ENCODE data around the gene PFKP. TPM values are rescaled to one million over a fixed set of nuclear protein-coding genes. Genes with fewer than 3 reads are reported as not detected.
A peak's percentile ranks its signal among the peaks of the same experiment; 100 is the strongest.

The PFKP gene
- total RNA-seq, 1 donor from 2014 or later: 361 TPM

DNA sequence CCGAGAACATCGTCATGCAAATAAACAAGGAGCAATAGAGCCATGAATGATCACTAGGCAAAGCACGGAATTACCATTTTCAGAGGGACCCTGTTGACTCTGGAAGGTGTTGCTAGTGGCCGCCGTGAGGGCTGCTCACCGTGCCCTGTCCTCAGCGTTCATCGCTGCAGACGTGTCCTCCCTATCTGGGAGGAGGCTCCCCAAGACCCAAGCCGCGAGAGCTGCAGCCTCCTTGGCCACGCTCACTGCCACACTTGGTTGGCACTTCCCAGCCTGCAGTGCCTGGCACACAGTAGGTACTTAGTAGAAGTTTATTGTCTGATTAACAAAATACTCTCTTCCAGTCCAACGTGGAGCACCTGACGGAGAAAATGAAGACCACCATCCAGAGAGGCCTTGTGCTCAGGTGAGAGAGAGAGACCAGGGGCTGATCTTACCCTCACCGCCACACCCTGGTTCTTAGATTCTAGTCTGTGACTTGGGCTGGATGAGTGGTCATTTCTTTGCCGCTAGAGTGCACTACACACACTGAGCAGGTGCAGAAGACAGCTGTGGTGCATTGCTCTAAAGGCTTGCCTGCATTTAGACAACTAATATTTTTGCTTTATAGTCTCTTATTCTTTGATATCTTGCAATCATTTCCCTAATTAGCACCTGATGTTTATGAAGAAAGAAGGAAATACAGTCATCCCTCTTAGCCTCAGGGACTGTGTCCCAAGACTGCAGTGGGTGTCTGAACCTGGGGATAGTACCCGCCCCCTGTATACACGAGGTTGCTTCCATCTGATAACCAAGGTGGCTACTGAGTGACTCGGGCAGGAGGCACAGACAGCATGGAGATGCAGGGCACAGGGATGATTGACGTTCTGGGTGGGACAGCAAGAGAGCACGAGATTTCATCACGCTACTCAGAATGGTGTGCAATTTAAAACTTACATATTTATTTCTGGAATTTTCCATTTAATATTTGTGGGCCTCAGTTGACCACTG, 65.0 kb downstream of the PFKP start:
- H3K36me3 ChIP-seq (ENCODE audit: insufficient read depth, low read length): peaks cover 67% of the 10 kb centered on the region
- Mint-ChIP-seq H3K27ac (ENCODE audit: unreplicated experiment) (no peak overlapping the region), H3K27me3 (ENCODE audit: low read depth, unreplicated experiment) (no peaks in the 10 kb centered on the region), H3K36me3 (ENCODE audit: low read depth, unreplicated experiment) (peaks cover 54% of the 10 kb centered on the region), H3K9me3 (ENCODE audit: unreplicated experiment) (no peaks in the 10 kb centered on the region), H3K4me1 (ENCODE audit: low read depth, unreplicated experiment) (peaks cover 5% of the 10 kb centered on the region), H3K4me3 (ENCODE audit: unreplicated experiment) (no peak overlapping the region)
- no peak overlapping the region for H2AFZ ChIP-seq (ENCODE audit: low read depth, low read length)
- no peak overlapping the region for H3K9ac ChIP-seq (ENCODE audit: low read length)
- no peaks in the 10 kb centered on the region for H3K9me3 ChIP-seq (ENCODE audit: insufficient read depth, low read depth, low read length)
- no peak overlapping the region for H3K4me3 ChIP-seq (ENCODE audit: insufficient read depth, low read depth, low read length)
- no peaks in the 10 kb centered on the region for H3K27me3 ChIP-seq (ENCODE audit: insufficient read depth, low read length)
- no peak for FAIRE-seq
- peaks cover 10% of the 10 kb centered on the region for H4K20me1 ChIP-seq (ENCODE audit: insufficient read depth, low read length)
- DNase-seq (ENCODE audit: low read depth): no peak
- TF ChIP-seq CTCF (IDR thresholded peaks at IDR 0.05; ENCODE audit: insufficient read depth, low read depth, low read length): no peak
- TF ChIP-seq EZH2 (IDR thresholded peaks at IDR 0.05; ENCODE audit: insufficient read depth, low read length): no peak
- H3K79me2 ChIP-seq (ENCODE audit: insufficient read depth, low read length): no peaks in the 10 kb centered on the region
- no peak overlapping the region for H3K4me2 ChIP-seq (ENCODE audit: low read length)
- H3K4me1 ChIP-seq (ENCODE audit: insufficient read depth, low read length): no peaks in the 10 kb centered on the region
- no peak overlapping the region for H3K27ac ChIP-seq (ENCODE audit: low read depth, low read length)

DNA sequence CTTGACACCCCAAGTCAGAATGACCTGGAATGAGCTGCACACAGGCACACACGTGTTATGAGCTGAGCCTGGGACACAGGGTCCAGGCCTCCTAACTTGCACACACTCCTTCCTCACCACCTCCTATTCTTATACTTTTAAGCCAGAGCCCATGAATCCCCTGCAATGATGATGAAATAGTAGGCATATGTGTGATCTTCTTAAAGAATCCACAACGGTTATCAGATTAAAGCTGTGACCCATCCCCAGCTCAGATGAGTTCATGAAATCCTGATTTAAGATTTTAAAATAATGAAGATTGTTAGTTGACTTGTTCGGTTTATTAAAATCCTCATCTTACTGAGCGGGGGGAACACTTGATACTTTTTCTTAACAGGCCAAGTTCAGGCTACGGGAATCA, 66.6 kb downstream of the PFKP start:
- H3K27ac Mint-ChIP-seq (ENCODE audit: unreplicated experiment): peak overlapping the region; percentile 80
- FAIRE-seq: no peak

More for the DNA sequence above, 66.6 kb downstream of the PFKP start:
- peaks cover 1% of the 10 kb centered on the region for H3K4me1 Mint-ChIP-seq (ENCODE audit: low read depth, unreplicated experiment)
- no peak for DNase-seq (ENCODE audit: low read depth)
- Histone ChIP-seq H3K36me3 (ENCODE audit: insufficient read depth, low read length) (peaks cover 74% of the 10 kb centered on the region), H3K4me1 (ENCODE audit: insufficient read depth, low read length) (no peaks in the 10 kb centered on the region), H2AFZ (ENCODE audit: low read depth, low read length) (no peak overlapping the region), H3K9ac (ENCODE audit: low read length) (no peak overlapping the region), H4K20me1 (ENCODE audit: insufficient read depth, low read length) (peaks cover 17% of the 10 kb centered on the region), H3K4me2 (ENCODE audit: low read length) (no peak overlapping the region), H3K9me3 (ENCODE audit: insufficient read depth, low read depth, low read length) (no peaks in the 10 kb centered on the region), H3K79me2 (ENCODE audit: insufficient read depth, low read length) (no peaks in the 10 kb centered on the region), H3K4me3 (ENCODE audit: insufficient read depth, low read depth, low read length) (no peak overlapping the region), H3K27me3 (ENCODE audit: insufficient read depth, low read length) (no peaks in the 10 kb centered on the region), H3K27ac (ENCODE audit: low read depth, low read length) (no peak overlapping the region)
- TF ChIP-seq EZH2 (IDR thresholded peaks at IDR 0.05; ENCODE audit: insufficient read depth, low read length) (no peak), CTCF (IDR thresholded peaks at IDR 0.05; ENCODE audit: insufficient read depth, low read depth, low read length) (no peak)
- no peaks in the 10 kb centered on the region for H3K27me3 Mint-ChIP-seq (ENCODE audit: low read depth, unreplicated experiment)
- peaks cover 59% of the 10 kb centered on the region for H3K36me3 Mint-ChIP-seq (ENCODE audit: low read depth, unreplicated experiment)
- no peaks in the 10 kb centered on the region for H3K9me3 Mint-ChIP-seq (ENCODE audit: unreplicated experiment)
- no peak overlapping the region for H3K4me3 Mint-ChIP-seq (ENCODE audit: unreplicated experiment)

Data from astrocyte (in vitro differentiated cells and primary cell).